Naive B cell (primary cell): Measurements from ENCODE around the gene ARL10. TPM values are rescaled to one million over a fixed set of nuclear protein-coding genes. Genes with fewer than 3 reads are reported as not detected.

Experiments
- ATAC-seq, 2 donors: fragments of 150-1000 bp; cut with Tn5 transposase; 2 replicates each; pipeline ENCODE4 v1.10.0; 2021; ENCODE audit warnings: low read depth in 2 of 2, mild to moderate bottlenecking in 2 of 2, moderate library complexity in 2 of 2
- DNase-seq: peaks from one replicate; pipeline ENCODE4 v3.0.0; 2022
- H3K27ac Mint-ChIP-seq, 6 donors: one replicate each; pipeline ENCODE4 v1.8.0; 2020 to 2022; ENCODE audit warnings: mild to moderate bottlenecking in 6 of 6, mixed read lengths in 6 of 6, moderate library complexity in 5 of 6, inconsistent platforms in 2 of 6
- H3K27me3 Mint-ChIP-seq, 3 donors: one replicate each; pipeline ENCODE4 v1.8.0; 2021 to 2022; ENCODE audit warnings: mixed read lengths in 3 of 3, mild to moderate bottlenecking in 1 of 3
- H3K36me3 Mint-ChIP-seq, 2 donors: one replicate each; pipeline ENCODE4 v1.8.0; 2020 to 2022; ENCODE audit warnings: mixed read lengths in 2 of 2, inconsistent platforms in 1 of 2, mild to moderate bottlenecking in 1 of 2
- H3K4me1 Mint-ChIP-seq, 3 donors: one replicate each; pipeline ENCODE4 v1.8.0; 2020 to 2022; ENCODE audit warnings: mixed read lengths in 3 of 3, inconsistent platforms in 1 of 3, mild to moderate bottlenecking in 1 of 3, moderate library complexity in 1 of 3
- H3K4me3 Mint-ChIP-seq, 8 donors: one replicate each; pipeline ENCODE4 v1.8.0; 2020 to 2022; ENCODE audit warnings: mild to moderate bottlenecking in 8 of 8, mixed read lengths in 8 of 8, moderate library complexity in 8 of 8, inconsistent platforms in 2 of 8
- H3K9me3 Mint-ChIP-seq, 7 donors: one replicate each; pipeline ENCODE4 v1.8.0; 2020 to 2022; ENCODE audit warnings: mixed read lengths in 7 of 7, mild to moderate bottlenecking in 5 of 7, inconsistent platforms in 2 of 7, moderate library complexity in 1 of 7
- polyA plus RNA-seq, 6 donors: library from polyadenylated mRNA; unstranded; fragments of 300-500 nt; fragmentation: Illumina TruSeq; gene quantifications; one replicate each; pipeline ENCODE4 v1.2.3, GENCODE V29; 2021; ENCODE audit warnings: low read depth in 6 of 6

ARL10 gene
- polyA plus RNA-seq, 6 donors from 2014 or later = 1.8 to 4.1 (median 2.5) TPM

DNA sequence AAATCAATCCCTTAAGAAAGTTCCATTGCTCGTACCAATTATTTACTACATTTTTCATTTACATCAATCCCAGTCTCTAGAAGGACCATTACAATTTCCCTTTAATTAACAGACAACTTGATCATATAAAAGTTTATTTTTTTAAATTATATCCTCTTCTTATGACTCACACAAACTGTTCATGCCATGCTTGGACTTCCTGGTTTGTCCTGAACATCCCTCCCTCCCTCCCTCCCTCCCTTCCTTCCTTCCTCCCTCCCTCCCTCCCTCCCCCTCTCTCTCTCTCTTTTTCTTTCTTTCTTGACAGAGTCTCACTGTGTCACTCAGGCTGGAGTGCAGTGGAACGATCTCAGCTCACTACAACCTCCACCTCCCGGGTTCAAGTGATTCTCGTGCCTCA is 62.7 kb downstream of the ARL10 start:
- no peaks in the 10 kb centered on the region for H3K4me1 Mint-ChIP-seq
- no peak for ATAC-seq
- no peak overlapping the region for H3K27ac Mint-ChIP-seq

GRCh38 chr5:176429972-176430371 is 64.7 kb downstream of the ARL10 start:
- Mint-ChIP-seq H3K4me1 (no peaks in the 10 kb centered on the region), H3K9me3 (peaks cover 0 to 2% (median 0%) of the 10 kb centered on the region in 7 donors), H3K4me3 (no peak overlapping the region), H3K36me3 (no peaks in the 10 kb centered on the region), H3K27ac (no peak overlapping the region), H3K27me3 (peaks cover 0 to 5% (median 4%) of the 10 kb centered on the region in 3 donors)
- DNase-seq = no peak
- no peak for ATAC-seq

More for the DNA sequence above, 62.7 kb downstream of the ARL10 start:
- H3K9me3 Mint-ChIP-seq = peaks cover 0 to 2% (median 0%) of the 10 kb centered on the region in 7 donors
- no peak for DNase-seq
- H3K36me3 Mint-ChIP-seq = no peaks in the 10 kb centered on the region
- H3K4me3 Mint-ChIP-seq = no peak overlapping the region
- peaks cover 6 to 10% (median 9%) of the 10 kb centered on the region in 3 donors for H3K27me3 Mint-ChIP-seq

Other genes with a start within 250 kb of the ARL10 start
- gene SIMC1, start 127.1 kb upstream of the ARL10 start, polyA plus RNA-seq = 10 to 100 TPM in 5 of 6 donors, under 1 TPM in 1; 0.43 to 28.1 (median 13.6) TPM
- 10 to 100 TPM; 46.8 to 56.4 (median 53.5) TPM for gene KIAA1191, start 3.7 kb upstream of the ARL10 start, polyA plus RNA-seq
- 10 to 100 TPM; 15.9 to 39.6 (median 26.5) TPM for gene NOP16, start 23.1 kb downstream of the ARL10 start, polyA plus RNA-seq
- gene HIGD2A, start 23.3 kb downstream of the ARL10 start, polyA plus RNA-seq = 100 to 1,000 TPM; 137 to 220 (median 172) TPM
- 10 to 100 TPM; 42.3 to 64.4 (median 55.2) TPM for gene CLTB, start 51.1 kb downstream of the ARL10 start, polyA plus RNA-seq
- 10 to 100 TPM; 11.0 to 16.3 (median 13.3) TPM for gene FAF2, start 82.9 kb downstream of the ARL10 start, polyA plus RNA-seq
- gene RNF44, start 171.9 kb downstream of the ARL10 start, polyA plus RNA-seq = 1 to 10 TPM in 5 of 6 donors, under 1 TPM in 1; 0.38 to 6.1 (median 2.9) TPM
- gene CDHR2, start 183.9 kb downstream of the ARL10 start, polyA plus RNA-seq = not detected
- gene GPRIN1, start 244.7 kb downstream of the ARL10 start, polyA plus RNA-seq = under 1 TPM in 5 of 6 donors, not detected in 1; 0.08 to 0.65 (median 0.16) TPM